Hepatocyte (in vitro differentiated cells): ENCODE measurements around the gene KRT3.

Source experiments
- CTCF ChIP-seq: fragments of 200-600 bp; sonication (generic); IDR thresholded peaks from 2 replicates; pipeline ENCODE4 v1.5.1; 2016; ENCODE audit warnings: antibody characterized with exemption, mild to moderate bottlenecking; ENCODE audit not compliant: poor library complexity
- EZH2phosphoT487 ChIP-seq: fragments of 200-600 bp; sonication (generic); IDR thresholded peaks from one replicate; pipeline ENCODE4 v1.6.1; 2018; ENCODE audit warnings: antibody characterized with exemption, mild to moderate bottlenecking, low read depth, moderate library complexity; ENCODE audit not compliant: unreplicated experiment, severe bottlenecking

DNA sequence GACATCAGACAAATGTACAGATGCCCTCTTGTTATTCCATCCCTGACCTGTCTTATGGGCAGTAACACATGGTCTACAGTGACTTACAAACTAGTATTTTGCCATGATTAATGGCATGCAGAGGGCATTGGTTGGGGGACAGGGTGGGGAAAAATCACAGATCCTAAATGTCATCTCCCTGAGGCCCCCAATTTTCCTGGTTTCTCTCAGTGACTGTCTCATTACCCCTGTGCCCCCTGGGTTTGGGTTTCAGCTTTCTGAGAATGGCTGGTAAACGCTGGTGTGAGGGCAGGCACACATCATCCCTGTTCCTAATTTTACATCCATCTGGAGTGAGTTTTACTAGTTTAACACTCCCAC, 28.9 kb downstream of the KRT3 start:
- TF ChIP-seq CTCF (no peak), EZH2phosphoT487 (no peak)
